ENCODE measurements around the gene VPS37C. TPM values are rescaled to one million over a fixed set of nuclear protein-coding genes. Genes with fewer than 3 reads are reported as not detected.

The VPS37C gene
- total RNA-seq, 1 experiment from 2014 or later: 23.4 TPM

DNA sequence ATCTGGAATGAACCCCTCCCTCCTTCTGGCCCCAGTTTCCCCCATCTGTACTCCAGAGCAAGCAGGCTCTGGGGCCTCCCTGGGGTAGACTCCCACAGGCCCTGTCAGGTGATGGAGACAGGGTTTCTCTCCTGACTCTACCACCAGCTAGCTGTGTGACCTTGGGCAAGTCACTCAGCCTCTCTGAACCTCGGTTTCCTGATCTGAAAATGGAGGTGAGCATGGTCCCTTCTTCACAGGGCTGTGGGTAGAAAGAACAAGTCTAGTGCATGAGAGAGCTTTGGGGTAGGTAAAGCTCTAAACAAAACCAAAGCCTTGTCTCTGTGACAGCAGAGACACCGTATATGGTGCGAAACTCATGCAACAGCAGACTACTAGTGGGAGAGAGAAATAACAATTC, 53.3 kb downstream of the VPS37C start:
- Mint-ChIP-seq H3K9me3 (no peaks in the 10 kb centered on the region), H3K4me1 (no peaks in the 10 kb centered on the region), H3K36me3 (no peaks in the 10 kb centered on the region), H3K27me3 (ENCODE audit: low read depth) (no peaks in the 10 kb centered on the region), H3K27ac (no peak overlapping the region), H3K4me3 (no peak overlapping the region)
- CTCF ChIA-PET: no interaction called here
- POLR2A ChIA-PET: no interaction called here
- TF ChIP-seq ZNF416 (CRISPR knock-in tag; IDR thresholded peaks at IDR 0.05) (no peak), GTF2I (CRISPR knock-in tag; conservative IDR thresholded peaks at IDR 0.05) (no peak), CBFB (CRISPR knock-in tag; IDR thresholded peaks at IDR 0.05; ENCODE audit: low read depth) (no peak), ZNF263 (CRISPR knock-in tag; IDR thresholded peaks at IDR 0.05; ENCODE audit: low read depth) (no peak), JAZF1 (CRISPR knock-in tag; IDR thresholded peaks at IDR 0.05) (no peak), GABPB1 (CRISPR knock-in tag; IDR thresholded peaks at IDR 0.05) (no peak), TP53 (CRISPR knock-in tag; IDR thresholded peaks at IDR 0.05) (no peak), RORB (CRISPR knock-in tag; IDR thresholded peaks at IDR 0.05) (no peak), NR3C1 (CRISPR knock-in tag; conservative IDR thresholded peaks at IDR 0.05; ENCODE audit: low read depth) (no peak), ZNF121 (CRISPR knock-in tag; IDR thresholded peaks at IDR 0.05) (no peak), ZNF671 (CRISPR knock-in tag; IDR thresholded peaks at IDR 0.05) (no peak), FOXJ3 (CRISPR knock-in tag; IDR thresholded peaks at IDR 0.05; ENCODE audit: borderline replicate concordance) (no peak), GRHL2 (CRISPR knock-in tag; IDR thresholded peaks at IDR 0.05; ENCODE audit: insufficient replicate concordance, severe bottlenecking) (no peak), NFYB (CRISPR knock-in tag; conservative IDR thresholded peaks at IDR 0.05; ENCODE audit: low read depth) (no peak)
- TF ChIP-seq, protein P1, sequence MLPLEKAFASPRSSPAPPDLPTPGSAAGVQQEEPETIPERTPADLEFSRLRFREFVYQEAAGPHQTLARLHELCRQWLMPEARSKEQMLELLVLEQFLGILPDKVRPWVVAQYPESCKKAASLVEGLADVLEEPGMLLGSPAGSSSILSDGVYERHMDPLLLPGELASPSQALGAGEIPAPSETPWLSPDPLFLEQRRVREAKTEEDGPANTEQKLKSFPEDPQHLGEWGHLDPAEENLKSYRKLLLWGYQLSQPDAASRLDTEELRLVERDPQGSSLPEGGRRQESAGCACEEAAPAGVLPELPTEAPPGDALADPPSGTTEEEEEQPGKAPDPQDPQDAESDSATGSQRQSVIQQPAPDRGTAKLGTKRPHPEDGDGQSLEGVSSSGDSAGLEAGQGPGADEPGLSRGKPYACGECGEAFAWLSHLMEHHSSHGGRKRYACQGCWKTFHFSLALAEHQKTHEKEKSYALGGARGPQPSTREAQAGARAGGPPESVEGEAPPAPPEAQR (CRISPR knock-in tag; IDR thresholded peaks at IDR 0.05): no peak
- TF ChIP-seq, protein P2, sequence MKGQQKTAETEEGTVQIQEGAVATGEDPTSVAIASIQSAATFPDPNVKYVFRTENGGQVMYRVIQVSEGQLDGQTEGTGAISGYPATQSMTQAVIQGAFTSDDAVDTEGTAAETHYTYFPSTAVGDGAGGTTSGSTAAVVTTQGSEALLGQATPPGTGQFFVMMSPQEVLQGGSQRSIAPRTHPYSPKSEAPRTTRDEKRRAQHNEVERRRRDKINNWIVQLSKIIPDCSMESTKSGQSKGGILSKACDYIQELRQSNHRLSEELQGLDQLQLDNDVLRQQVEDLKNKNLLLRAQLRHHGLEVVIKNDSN (CRISPR knock-in tag; IDR thresholded peaks at IDR 0.05): no peak
- TF ChIP-seq, protein P3, sequence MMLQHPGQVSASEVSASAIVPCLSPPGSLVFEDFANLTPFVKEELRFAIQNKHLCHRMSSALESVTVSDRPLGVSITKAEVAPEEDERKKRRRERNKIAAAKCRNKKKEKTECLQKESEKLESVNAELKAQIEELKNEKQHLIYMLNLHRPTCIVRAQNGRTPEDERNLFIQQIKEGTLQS (CRISPR knock-in tag; conservative IDR thresholded peaks at IDR 0.05): no peak
- TF ChIP-seq, protein P4, sequence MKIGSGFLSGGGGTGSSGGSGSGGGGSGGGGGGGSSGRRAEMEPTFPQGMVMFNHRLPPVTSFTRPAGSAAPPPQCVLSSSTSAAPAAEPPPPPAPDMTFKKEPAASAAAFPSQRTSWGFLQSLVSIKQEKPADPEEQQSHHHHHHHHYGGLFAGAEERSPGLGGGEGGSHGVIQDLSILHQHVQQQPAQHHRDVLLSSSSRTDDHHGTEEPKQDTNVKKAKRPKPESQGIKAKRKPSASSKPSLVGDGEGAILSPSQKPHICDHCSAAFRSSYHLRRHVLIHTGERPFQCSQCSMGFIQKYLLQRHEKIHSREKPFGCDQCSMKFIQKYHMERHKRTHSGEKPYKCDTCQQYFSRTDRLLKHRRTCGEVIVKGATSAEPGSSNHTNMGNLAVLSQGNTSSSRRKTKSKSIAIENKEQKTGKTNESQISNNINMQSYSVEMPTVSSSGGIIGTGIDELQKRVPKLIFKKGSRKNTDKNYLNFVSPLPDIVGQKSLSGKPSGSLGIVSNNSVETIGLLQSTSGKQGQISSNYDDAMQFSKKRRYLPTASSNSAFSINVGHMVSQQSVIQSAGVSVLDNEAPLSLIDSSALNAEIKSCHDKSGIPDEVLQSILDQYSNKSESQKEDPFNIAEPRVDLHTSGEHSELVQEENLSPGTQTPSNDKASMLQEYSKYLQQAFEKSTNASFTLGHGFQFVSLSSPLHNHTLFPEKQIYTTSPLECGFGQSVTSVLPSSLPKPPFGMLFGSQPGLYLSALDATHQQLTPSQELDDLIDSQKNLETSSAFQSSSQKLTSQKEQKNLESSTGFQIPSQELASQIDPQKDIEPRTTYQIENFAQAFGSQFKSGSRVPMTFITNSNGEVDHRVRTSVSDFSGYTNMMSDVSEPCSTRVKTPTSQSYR (CRISPR knock-in tag; IDR thresholded peaks at IDR 0.05): no peak
- ATAC-seq (no peak), DNase-seq (ENCODE audit: low spot score) (no peak)

DNA sequence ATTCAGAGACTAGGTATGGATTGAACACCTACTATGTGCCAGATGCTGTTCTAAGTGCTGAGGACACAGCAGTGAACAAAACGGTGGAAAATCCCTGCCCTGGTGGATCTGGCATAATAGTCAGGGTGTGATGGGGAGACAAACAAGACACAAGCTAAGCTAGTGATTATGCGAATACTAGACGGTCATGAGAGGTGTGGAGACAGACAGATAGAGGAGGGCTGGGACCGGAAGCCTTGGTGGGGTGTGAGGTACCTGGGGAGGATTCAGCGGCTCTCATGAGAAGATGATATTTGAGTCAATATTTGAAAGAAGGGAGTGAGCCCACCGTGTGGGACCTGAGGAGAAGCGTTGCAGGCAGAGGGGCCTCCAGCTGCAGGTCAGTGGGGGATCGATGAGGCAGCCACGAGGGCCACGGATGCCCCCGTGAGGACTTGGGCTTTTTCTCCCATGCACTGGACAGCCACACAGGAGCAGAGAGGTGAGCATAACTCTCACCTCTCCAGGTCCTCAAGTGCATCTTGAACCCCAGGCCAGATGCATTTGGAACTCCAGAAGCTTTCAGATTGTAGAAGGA, 54.2 kb downstream of the VPS37C start:
- DNase-seq (ENCODE audit: low spot score): no peak
- Mint-ChIP-seq H3K27ac (peak overlapping the region; percentile 19; the same call in 1 of the 2 replicates), H3K36me3 (no peaks in the 10 kb centered on the region), H3K4me3 (no peak overlapping the region), H3K27me3 (ENCODE audit: low read depth) (no peaks in the 10 kb centered on the region), H3K9me3 (no peaks in the 10 kb centered on the region), H3K4me1 (no peaks in the 10 kb centered on the region)
- ChIA-PET POLR2A (no interaction called here), CTCF (no interaction called here)
- no peak for ATAC-seq
- TF ChIP-seq, protein P5, sequence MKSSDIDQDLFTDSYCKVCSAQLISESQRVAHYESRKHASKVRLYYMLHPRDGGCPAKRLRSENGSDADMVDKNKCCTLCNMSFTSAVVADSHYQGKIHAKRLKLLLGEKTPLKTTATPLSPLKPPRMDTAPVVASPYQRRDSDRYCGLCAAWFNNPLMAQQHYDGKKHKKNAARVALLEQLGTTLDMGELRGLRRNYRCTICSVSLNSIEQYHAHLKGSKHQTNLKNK (CRISPR knock-in tag; IDR thresholded peaks at IDR 0.05): no peak
- TF ChIP-seq, protein P6, sequence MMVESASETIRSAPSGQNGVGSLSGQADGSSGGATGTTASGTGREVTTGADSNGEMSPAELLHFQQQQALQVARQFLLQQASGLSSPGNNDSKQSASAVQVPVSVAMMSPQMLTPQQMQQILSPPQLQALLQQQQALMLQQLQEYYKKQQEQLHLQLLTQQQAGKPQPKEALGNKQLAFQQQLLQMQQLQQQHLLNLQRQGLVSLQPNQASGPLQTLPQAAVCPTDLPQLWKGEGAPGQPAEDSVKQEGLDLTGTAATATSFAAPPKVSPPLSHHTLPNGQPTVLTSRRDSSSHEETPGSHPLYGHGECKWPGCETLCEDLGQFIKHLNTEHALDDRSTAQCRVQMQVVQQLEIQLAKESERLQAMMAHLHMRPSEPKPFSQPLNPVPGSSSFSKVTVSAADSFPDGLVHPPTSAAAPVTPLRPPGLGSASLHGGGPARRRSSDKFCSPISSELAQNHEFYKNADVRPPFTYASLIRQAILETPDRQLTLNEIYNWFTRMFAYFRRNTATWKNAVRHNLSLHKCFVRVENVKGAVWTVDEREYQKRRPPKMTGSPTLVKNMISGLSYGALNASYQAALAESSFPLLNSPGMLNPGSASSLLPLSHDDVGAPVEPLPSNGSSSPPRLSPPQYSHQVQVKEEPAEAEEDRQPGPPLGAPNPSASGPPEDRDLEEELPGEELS (CRISPR knock-in tag; IDR thresholded peaks at IDR 0.05): no peak
- TF ChIP-seq FOXP1 (CRISPR knock-in tag; IDR thresholded peaks at IDR 0.05; ENCODE audit: borderline replicate concordance): no peak
